ENCODE measurements around the gene MRPL44.
A peak's percentile ranks its signal among the peaks of the same experiment; 100 is the strongest.
"Not testable (repeated sequence)": the region's sequence is repeated elsewhere in the genome, so short reads cannot be mapped to it uniquely, and the experiment has no call there.

MRPL44 gene

GRCh38 chr2:223936862-223937326, 20.4 kb upstream of the MRPL44 start:
- no peak for DNase-seq

GRCh38 chr2:223937535-223937934, 19.7 kb upstream of the MRPL44 start:
- no peak for DNase-seq

GRCh38 chr2:223939438-223939837, 17.8 kb upstream of the MRPL44 start:
- not testable (repeated sequence) for DNase-seq

GRCh38 chr2:223941579-223942277, 15.5 kb upstream of the MRPL44 start:
- DNase-seq, result peak; percentile 19

- no peak for DNase-seq
These were observed 14.1 kb upstream of the MRPL44 start for GRCh38 chr2:223943135-223943534.

- no peak for DNase-seq
These were observed 13.7 kb upstream of the MRPL44 start for GRCh38 chr2:223943561-223944008.

- no peak for DNase-seq
These were observed 13.0 kb upstream of the MRPL44 start for GRCh38 chr2:223944166-223944702.

- peak; percentile 83 for DNase-seq
These were observed 12.3 kb upstream of the MRPL44 start, which contains the start of gene WDFY1 for GRCh38 chr2:223944703-223945531. Gene WDFY1 (minus strand): TSS chr2:223945335. CDS start chr2:223945284, 51 bp downstream.

- DNase-seq, result no peak
These were observed 11.5 kb upstream of the MRPL44 start for GRCh38 chr2:223945755-223946154.

GRCh38 chr2:223947711-223948205, 9.5 kb upstream of the MRPL44 start:
- DNase-seq, result no peak

- no peak for DNase-seq
These were observed 7.9 kb upstream of the MRPL44 start for GRCh38 chr2:223949241-223949840.

- no peak for DNase-seq
These were observed 6.6 kb upstream of the MRPL44 start for GRCh38 chr2:223950448-223951347.

GRCh38 chr2:223952280-223952968, 4.8 kb upstream of the MRPL44 start:
- no peak for DNase-seq

GRCh38 chr2:223954401-223954800, 2.9 kb upstream of the MRPL44 start:
- DNase-seq, result peak; percentile 29

GRCh38 chr2:223956300-223956699, 963 bp upstream of the MRPL44 start:
- no peak for DNase-seq

GRCh38 chr2:223959688-223960087, 2.4 kb downstream of the MRPL44 start:
- no peak for DNase-seq

- DNase-seq, result no peak
These were observed 10.7 kb downstream of the MRPL44 start for GRCh38 chr2:223967981-223968380.

- no peak for DNase-seq
These were observed 12.1 kb downstream of the MRPL44 start for GRCh38 chr2:223969315-223969714.

- DNase-seq, result no peak
These were observed 12.6 kb downstream of the MRPL44 start for GRCh38 chr2:223969856-223970255.

- peak; percentile 4 for DNase-seq
These were observed 13.3 kb downstream of the MRPL44 start for GRCh38 chr2:223970343-223971128.

Data from T1000 (cell line).